K562 (cell line): Measurements from ENCODE around the gene XPO4. TPM values are rescaled to one million over a fixed set of nuclear protein-coding genes. Genes with fewer than 3 reads are reported as not detected.

Experiments used
- ATAC-seq: fragments of 200-7000 bp; cut with Tn5 transposase; 3 replicates; pipeline ENCODE4 v1.9.1; 2020; ENCODE audit warnings: moderate library complexity
- BruUV-seq: library from RNA; stranded (reverse); fragments of 400-500 nt; replicated peaks from 2 replicates; lab custom pipeline; 2021; lab: Mats Ljungman, UMichigan
- CTCF ChIA-PET: fragments of 300-600 bp; formaldehyde crosslinking; extraction: SDS; loops from one replicate; lab custom pipeline; 2021; ENCODE audit warnings: low intra/inter-chr PET ratio; lab: Yijun Ruan, JAX
- POLR2A ChIA-PET: fragments of 300-600, 350-650 bp; sonication (Branson Sonifier 250); formaldehyde crosslinking; extraction: SDS; loops from one replicate; lab custom pipeline; 2021; ENCODE audit warnings: antibody characterized with exemption, inconsistent platforms; lab: Yijun Ruan, JAX
- DNase-seq, 4 experiments: peaks; one replicate each; pipeline versions ENCODE4 v3.0.0 to v3.0.0-alpha.2; 2011 to 2018; ENCODE audit warnings: low spot score in 3 of 4, mixed read lengths in 3 of 4; ENCODE audit errors: extremely low read depth in 1 of 4
- FAIRE-seq: peaks from 2 replicates; lab custom pipeline; 2011; peaks lifted over from hg19 to GRCh38; lab: Jason Lieb, UNC
- H2AFZ ChIP-seq: 2 replicates; pipeline ENCODE4 v1.6.0; 2011; ENCODE audit warnings: low read depth, low read length, control low read depth, inconsistent platforms
- H3K27ac ChIP-seq: fragments of 200-600 bp; 3 replicates; pipeline ENCODE4 v1.8.0; 2011; ENCODE audit warnings: low read depth, mild to moderate bottlenecking, control low read depth, inconsistent platforms, low read length, moderate library complexity, mixed read lengths; ENCODE audit errors: extremely low read depth
- H3K27me3 ChIP-seq, 2 experiments: fragments of 300-600 bp in 1 of 2; 2 replicates in 1 of 2; 3 replicates in 1 of 2; pipeline versions ENCODE4 v1.6.0 to v1.8.0; 2011; ENCODE audit warnings: inconsistent platforms in 2 of 2, low read length in 2 of 2, mild to moderate bottlenecking in 1 of 2, mixed read lengths in 1 of 2, moderate library complexity in 1 of 2; ENCODE audit not compliant: control insufficient read depth in 2 of 2, insufficient read depth in 2 of 2
- H3K36me3 ChIP-seq: fragments of 300-600 bp; 3 replicates; pipeline ENCODE4 v1.8.0; 2011; ENCODE audit warnings: mild to moderate bottlenecking, low read length, inconsistent platforms; ENCODE audit not compliant: control insufficient read depth, insufficient read depth
- H3K4me1 ChIP-seq, 2 experiments: fragments of 200-600 bp in 1 of 2; replicated peaks in 1 of 2; 2 replicates in 1 of 2; 3 replicates in 1 of 2; pipeline versions ENCODE4 v1.5.1 to v1.8.0; 2011; ENCODE audit warnings: inconsistent platforms in 2 of 2, low read length in 2 of 2, mild to moderate bottlenecking in 1 of 2, mixed read lengths in 1 of 2, moderate library complexity in 1 of 2; ENCODE audit not compliant: control insufficient read depth in 2 of 2, insufficient read depth in 2 of 2
- H3K4me2 ChIP-seq: 2 replicates; pipeline ENCODE4 v1.6.1; 2011; ENCODE audit warnings: low read length, control low read depth, inconsistent platforms, mixed read lengths; ENCODE audit not compliant: insufficient read depth
- H3K4me3 ChIP-seq: fragments of 200-600 bp; sonication (generic), shearing (Covaris generic); 2 replicates; pipeline ENCODE4 v1.5.1; 2016; ENCODE audit warnings: control low read depth, inconsistent platforms
- H3K79me2 ChIP-seq: fragments of 200-600 bp; 3 replicates; pipeline ENCODE4 v1.8.0; 2011; ENCODE audit warnings: low read length, inconsistent platforms; ENCODE audit not compliant: control insufficient read depth, insufficient read depth
- H3K9ac ChIP-seq, 2 experiments: 2 replicates each; pipeline versions ENCODE4 v1.6.0 to v1.6.1; 2011; ENCODE audit warnings: low read depth in 2 of 2, low read length in 2 of 2, control low read depth in 1 of 2, inconsistent platforms in 1 of 2, mild to moderate bottlenecking in 1 of 2, mixed read lengths in 1 of 2; ENCODE audit not compliant: insufficient read depth in 1 of 2
- H3K9me1 ChIP-seq: one replicate; pipeline ENCODE4 v1.6.0; 2011; ENCODE audit warnings: inconsistent platforms, mild to moderate bottlenecking, low read length, moderate library complexity; ENCODE audit not compliant: control insufficient read depth, insufficient read depth
- H3K9me3 ChIP-seq: replicated peaks from 2 replicates; pipeline ENCODE4 v1.5.1; 2011; ENCODE audit warnings: low read depth, low read length, inconsistent platforms; ENCODE audit not compliant: control insufficient read depth, insufficient read depth
- H4K20me1 ChIP-seq: replicated peaks from 2 replicates; pipeline ENCODE4 v1.6.1; 2011; ENCODE audit warnings: low read length, inconsistent platforms, mixed read lengths; ENCODE audit not compliant: control insufficient read depth, insufficient read depth
- C11orf30 ChIP-seq: fragments of 450-650 bp; IDR thresholded peaks from 2 replicates; pipeline ENCODE4 v1.6.1; 2016; ENCODE audit warnings: low read depth, mild to moderate bottlenecking
- ZNF316 ChIP-seq: fragments of 450-650 bp; IDR thresholded peaks from 2 replicates; pipeline ENCODE4 v1.6.1; 2016
- WGBS: fragments of 100-300 bp; shearing (Covaris generic); methylation state at CpG from one replicate; pipeline ENCODE4 v1.1.6; 2016; ENCODE audit warnings: low coverage, mixed read lengths; ENCODE audit not compliant: insufficient coverage; ENCODE audit errors: missing lambda C conversion rate; 5-methylcytosine and 5-hydroxymethylcytosine counted together
- in situ Hi-C: fragments of 300-500 bp; cut with MboI; formaldehyde crosslinking; loops from 4 replicates; pipeline ENCODE4 v1.15.0; 2018; ENCODE audit warnings: inconsistent platforms, mixed read lengths
- intact Hi-C: fragments of 100-400 bp; cut with micrococcal nuclease; formaldehyde crosslinking; loops from 2 replicates; pipeline ENCODE4 v1.14.2; 2022
- polyA plus RNA-seq, 8 experiments: library from polyadenylated mRNA; depleted of rRNA in 4 of 8; stranded (reverse) in 5 of 8; unstranded in 3 of 8; fragments of >200 nt; fragmentation: Nextera tagmentation in 2 of 8; fragmentation: Illumina TruSeq in 1 of 8; extraction: Ambion mirVana in 2 of 8; extraction: Trizol in 1 of 8; gene quantifications; 2 replicates each; pipeline versions ENCODE4 v1.2.1 to v1.2.3, GENCODE V29; 2011 to 2014; ENCODE audit warnings: inconsistent platforms in 1 of 8, missing spikeins in 1 of 8
- total RNA-seq, 7 experiments: library from RNA; depleted of rRNA in 6 of 7; stranded (reverse); fragments of >200 nt in 6 of 7; fragmentation: Illumina TruSeq in 2 of 7; extraction: Trizol in 2 of 7; gene quantifications; 2 replicates each; pipeline versions ENCODE4 v1.2.1 to v1.2.3, GENCODE V29; 2011 to 2021; ENCODE audit warnings: low replicate concordance in 1 of 7
- TF ChIP-seq, protein P1 (sequence below): sonication (generic); IDR thresholded peaks from 2 replicates; pipeline ENCODE4 v1.6.1; 2016

Gene XPO4
- total and polyA plus RNA-seq, 9 of the 15 experiments (the other 6 are each of a cell fraction or from before 2014, with no cell fraction given): 5.5 to 25.1 (median 17.5) TPM

- intact Hi-C loops: loop anchor here (5.0 kb wide), 1 partner anchor 62 kb away; no protein-coding TSS in a partner anchor
- H3K4me1 ChIP-seq: peaks cover 5 to 13% of the 10 kb centered on the region in 2 experiments; a peak in 3 of 5 replicates
- H3K4me3 ChIP-seq: no peak overlapping the region
- no TSS peak for BruUV-seq
- H3K79me2 ChIP-seq: peaks cover 25% of the 10 kb centered on the region
- H3K9me1 ChIP-seq: no peaks in the 10 kb centered on the region
- TF ChIP-seq, protein P1, sequence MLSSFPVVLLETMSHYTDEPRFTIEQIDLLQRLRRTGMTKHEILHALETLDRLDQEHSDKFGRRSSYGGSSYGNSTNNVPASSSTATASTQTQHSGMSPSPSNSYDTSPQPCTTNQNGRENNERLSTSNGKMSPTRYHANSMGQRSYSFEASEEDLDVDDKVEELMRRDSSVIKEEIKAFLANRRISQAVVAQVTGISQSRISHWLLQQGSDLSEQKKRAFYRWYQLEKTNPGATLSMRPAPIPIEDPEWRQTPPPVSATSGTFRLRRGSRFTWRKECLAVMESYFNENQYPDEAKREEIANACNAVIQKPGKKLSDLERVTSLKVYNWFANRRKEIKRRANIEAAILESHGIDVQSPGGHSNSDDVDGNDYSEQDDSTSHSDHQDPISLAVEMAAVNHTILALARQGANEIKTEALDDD: no peak
- TF ChIP-seq C11orf30 (peak; percentile 56), ZNF316 (peak; percentile 71)
- H3K9ac ChIP-seq: no peak overlapping the region
- ChIA-PET CTCF (no interaction called here), POLR2A (interaction anchor here (1.6 kb wide), 1 partner anchor 10 kb away, joined by 6 read pairs; no protein-coding TSS in a partner anchor)
- no peak overlapping the region for H3K27ac ChIP-seq
- H2AFZ ChIP-seq: peak overlapping the region; percentile 64; the same call in 1 of the 2 replicates
- FAIRE-seq (peak; percentile 26), ATAC-seq (no peak), DNase-seq (no peak)
- H3K27me3 ChIP-seq: no peaks in the 10 kb centered on the region
- in situ Hi-C loops: no loop called here
- peaks cover 25% of the 10 kb centered on the region; the same call in 2 of the 3 replicates for H3K36me3 ChIP-seq
- 59% methylated on average over 1 of the region's 1 CpG for WGBS
- no peak overlapping the region for H3K4me2 ChIP-seq
- no peaks in the 10 kb centered on the region for H4K20me1 ChIP-seq
- H3K9me3 ChIP-seq: 0 out of 2 replicates have a peak, but pooled peaks cover 3% of the 10 kb centered on the region
Observed at GRCh38 chr13:20774746-20775145, 127.8 kb downstream of the XPO4 start.
